AG04450 (cell line): ENCODE results near the gene PCSK1N. TPM values are rescaled to one million over a fixed set of nuclear protein-coding genes. Genes with fewer than 3 reads are reported as not detected.

Experiments used
- CTCF ChIA-PET: fragments of 300-600, 350-600 bp; formaldehyde crosslinking; extraction: SDS; loops from one replicate; lab custom pipeline; 2022; ENCODE audit warnings: antibody characterized with exemption, inconsistent platforms; lab: Charles Lee
- POLR2A ChIA-PET: fragments of 350-600 bp; formaldehyde crosslinking; extraction: SDS; loops from one replicate; lab custom pipeline; 2021; ENCODE audit warnings: antibody characterized with exemption, inconsistent platforms; lab: Yijun Ruan, JAX
- DNase-seq: peaks from one replicate; pipeline ENCODE4 v3.0.0-alpha.2; 2011; ENCODE audit warnings: low read depth, low spot score
- H3K27ac ChIP-seq: one replicate; pipeline ENCODE4 v1.5.1; 2012; ENCODE audit warnings: low read depth, low read length, control low read depth
- H3K27me3 ChIP-seq: one replicate; pipeline ENCODE4 v1.6.0; 2012; ENCODE audit warnings: low read length; ENCODE audit not compliant: control insufficient read depth, insufficient read depth
- H3K4me3 ChIP-seq: 2 replicates; pipeline ENCODE4 v1.5.1; 2011; ENCODE audit warnings: mild to moderate bottlenecking, low read depth, low read length, control low read depth
- H3K9me3 ChIP-seq: 2 replicates; pipeline ENCODE4 v1.5.1; 2012; ENCODE audit warnings: low read length; ENCODE audit not compliant: control insufficient read depth, insufficient read depth
- polyA plus RNA-seq: library from polyadenylated mRNA; depleted of rRNA; stranded (reverse); fragments of >200 nt; gene quantifications from 2 replicates; pipeline ENCODE4 v1.2.3, GENCODE V29; 2011
- TF ChIP-seq, protein P1 (sequence below): IDR thresholded peaks from 2 replicates; pipeline ENCODE4 v1.5.1; 2011; ENCODE audit warnings: low read depth, low read length, control low read depth, inconsistent platforms

PCSK1N gene
- polyA plus RNA-seq, 1 experiment = not detected

DNA sequence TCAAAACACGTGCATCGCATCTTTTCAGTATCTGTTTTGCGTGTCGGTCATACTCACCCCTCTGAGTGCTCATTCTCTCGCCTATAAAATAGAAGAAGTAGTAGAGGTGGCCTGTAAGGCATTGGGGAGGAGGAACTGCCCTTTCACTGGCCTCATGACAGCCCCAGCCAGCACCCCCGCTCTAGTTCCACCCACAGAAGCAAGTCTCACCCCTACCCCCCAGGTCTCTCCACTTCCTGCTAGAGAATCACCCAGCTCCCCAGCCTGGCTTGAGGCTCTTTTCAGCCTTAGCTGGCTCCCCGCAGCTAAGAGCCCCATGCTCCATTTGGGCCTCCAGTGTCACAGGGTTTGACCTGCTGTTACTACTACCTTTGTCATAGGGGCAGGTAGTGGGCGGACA is 21.8 kb downstream of the PCSK1N start:
- ChIA-PET POLR2A (no interaction called here), CTCF (no interaction called here)
- DNase-seq = no peak
- Histone ChIP-seq H3K4me3 (no peak overlapping the region), H3K27ac (no peak overlapping the region), H3K27me3 (no peaks in the 10 kb centered on the region), H3K9me3 (no peaks in the 10 kb centered on the region)
- TF ChIP-seq, protein P1, sequence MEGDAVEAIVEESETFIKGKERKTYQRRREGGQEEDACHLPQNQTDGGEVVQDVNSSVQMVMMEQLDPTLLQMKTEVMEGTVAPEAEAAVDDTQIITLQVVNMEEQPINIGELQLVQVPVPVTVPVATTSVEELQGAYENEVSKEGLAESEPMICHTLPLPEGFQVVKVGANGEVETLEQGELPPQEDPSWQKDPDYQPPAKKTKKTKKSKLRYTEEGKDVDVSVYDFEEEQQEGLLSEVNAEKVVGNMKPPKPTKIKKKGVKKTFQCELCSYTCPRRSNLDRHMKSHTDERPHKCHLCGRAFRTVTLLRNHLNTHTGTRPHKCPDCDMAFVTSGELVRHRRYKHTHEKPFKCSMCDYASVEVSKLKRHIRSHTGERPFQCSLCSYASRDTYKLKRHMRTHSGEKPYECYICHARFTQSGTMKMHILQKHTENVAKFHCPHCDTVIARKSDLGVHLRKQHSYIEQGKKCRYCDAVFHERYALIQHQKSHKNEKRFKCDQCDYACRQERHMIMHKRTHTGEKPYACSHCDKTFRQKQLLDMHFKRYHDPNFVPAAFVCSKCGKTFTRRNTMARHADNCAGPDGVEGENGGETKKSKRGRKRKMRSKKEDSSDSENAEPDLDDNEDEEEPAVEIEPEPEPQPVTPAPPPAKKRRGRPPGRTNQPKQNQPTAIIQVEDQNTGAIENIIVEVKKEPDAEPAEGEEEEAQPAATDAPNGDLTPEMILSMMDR = no peak

DNA sequence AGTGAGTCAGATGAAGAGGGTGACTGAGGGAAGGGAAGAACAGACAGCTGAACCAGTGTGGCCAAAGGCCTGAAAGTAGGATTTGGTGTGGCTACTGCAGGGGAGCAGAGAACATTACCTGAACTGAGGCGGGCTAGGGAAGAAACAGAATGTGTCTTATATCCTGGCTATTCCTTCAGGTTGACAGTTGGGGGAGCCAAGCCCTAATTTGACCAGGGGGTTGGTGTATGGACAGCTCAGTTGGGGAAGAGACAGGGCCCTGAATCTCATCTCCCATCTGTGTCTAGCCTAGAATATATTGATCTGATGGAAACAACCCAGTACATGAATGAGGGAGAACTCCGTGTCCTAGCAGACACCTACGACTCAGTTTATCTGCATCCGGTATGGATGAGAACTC is 29.3 kb downstream of the PCSK1N start:
- TF ChIP-seq, protein P1 = no peak
- no peaks in the 10 kb centered on the region for H3K27me3 ChIP-seq
- ChIA-PET CTCF (no interaction called here), POLR2A (interaction anchor here (0.6 kb wide), 1 partner anchor 435 kb away, joined by 4 read pairs; no protein-coding TSS in a partner anchor)
- H3K4me3 ChIP-seq = no peak overlapping the region
- no peak for DNase-seq
- H3K27ac ChIP-seq = no peak overlapping the region
- no peaks in the 10 kb centered on the region for H3K9me3 ChIP-seq

DNA sequence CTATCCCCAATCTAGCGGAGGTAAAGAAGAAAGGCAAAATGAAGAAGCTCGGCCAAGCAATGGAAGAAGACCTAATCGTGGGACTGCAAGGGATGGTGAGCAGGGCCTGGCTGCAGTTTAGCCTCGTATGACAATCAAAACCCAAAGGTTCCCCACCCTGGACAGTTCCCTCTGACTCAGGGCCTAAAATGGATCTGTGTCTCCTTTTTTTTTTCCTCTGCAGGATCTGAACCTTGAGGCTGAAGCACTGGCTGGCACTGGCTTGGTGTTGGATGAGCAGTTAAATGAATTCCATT is 32.6 kb downstream of the PCSK1N start:
- H3K27me3 ChIP-seq = no peaks in the 10 kb centered on the region
- H3K4me3 ChIP-seq = peak overlapping the region; percentile 73
- TF ChIP-seq, protein P1 = no peak
- H3K9me3 ChIP-seq = no peaks in the 10 kb centered on the region
- ChIA-PET CTCF (no interaction called here), POLR2A (no interaction called here)
- DNase-seq = no peak
- H3K27ac ChIP-seq = peak overlapping the region; percentile 92

DNA sequence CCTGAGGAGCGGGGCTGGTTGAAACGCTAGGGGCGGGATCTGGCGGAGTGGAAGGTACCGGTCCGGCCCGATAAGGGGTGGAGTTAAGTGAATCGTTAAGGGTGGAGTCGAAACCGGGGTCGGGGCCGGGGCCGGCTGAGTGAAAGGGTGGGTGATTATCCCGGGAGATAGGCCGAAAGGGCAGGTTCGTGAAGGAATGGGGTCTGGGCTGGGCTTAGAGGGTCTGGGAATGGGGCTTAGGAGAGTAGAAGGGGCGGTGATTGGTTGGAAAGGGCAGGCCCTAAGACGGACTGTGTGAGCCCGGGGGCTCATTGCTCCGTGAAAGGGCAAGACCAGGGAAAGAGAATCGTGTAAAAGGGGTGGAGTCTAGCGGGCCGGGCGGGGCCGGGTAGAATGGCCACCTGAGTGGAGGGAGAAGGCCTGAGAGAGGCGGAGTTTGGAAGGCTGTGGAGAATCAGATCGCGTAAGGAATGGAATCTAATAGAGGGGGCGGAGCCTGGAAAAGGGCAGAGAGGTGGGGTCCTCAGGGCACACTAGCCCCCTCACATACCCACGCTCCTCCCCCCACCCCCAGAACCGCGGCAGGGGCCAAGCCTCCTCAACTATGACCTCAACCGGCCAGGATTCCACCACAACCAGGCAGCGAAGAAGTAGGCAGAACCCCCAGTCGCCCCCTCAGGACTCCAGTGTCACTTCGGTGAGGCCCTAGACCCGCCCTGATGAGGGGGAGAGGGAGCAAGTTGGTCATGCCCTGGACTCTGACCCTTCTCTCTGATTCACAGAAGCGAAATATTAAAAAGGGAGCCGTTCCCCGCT is 33.1 kb downstream of the PCSK1N start:
- ChIA-PET CTCF (no interaction called here), POLR2A (interaction anchor here (0.6 to 1.1 kb wide), 5 partner anchors 62 to 1077 kb away, joined by 3 to 6 read pairs (median 5); partner anchors contain the start of genes PQBP1, TIMM17B and USP27X)
- peak overlapping the region; percentile 92 for H3K27ac ChIP-seq
- peak overlapping the region; percentile 73 for H3K4me3 ChIP-seq
- H3K27me3 ChIP-seq = no peaks in the 10 kb centered on the region
- H3K9me3 ChIP-seq = no peaks in the 10 kb centered on the region
- TF ChIP-seq, protein P1 = no peak
- DNase-seq = peak; percentile 23

DNA sequence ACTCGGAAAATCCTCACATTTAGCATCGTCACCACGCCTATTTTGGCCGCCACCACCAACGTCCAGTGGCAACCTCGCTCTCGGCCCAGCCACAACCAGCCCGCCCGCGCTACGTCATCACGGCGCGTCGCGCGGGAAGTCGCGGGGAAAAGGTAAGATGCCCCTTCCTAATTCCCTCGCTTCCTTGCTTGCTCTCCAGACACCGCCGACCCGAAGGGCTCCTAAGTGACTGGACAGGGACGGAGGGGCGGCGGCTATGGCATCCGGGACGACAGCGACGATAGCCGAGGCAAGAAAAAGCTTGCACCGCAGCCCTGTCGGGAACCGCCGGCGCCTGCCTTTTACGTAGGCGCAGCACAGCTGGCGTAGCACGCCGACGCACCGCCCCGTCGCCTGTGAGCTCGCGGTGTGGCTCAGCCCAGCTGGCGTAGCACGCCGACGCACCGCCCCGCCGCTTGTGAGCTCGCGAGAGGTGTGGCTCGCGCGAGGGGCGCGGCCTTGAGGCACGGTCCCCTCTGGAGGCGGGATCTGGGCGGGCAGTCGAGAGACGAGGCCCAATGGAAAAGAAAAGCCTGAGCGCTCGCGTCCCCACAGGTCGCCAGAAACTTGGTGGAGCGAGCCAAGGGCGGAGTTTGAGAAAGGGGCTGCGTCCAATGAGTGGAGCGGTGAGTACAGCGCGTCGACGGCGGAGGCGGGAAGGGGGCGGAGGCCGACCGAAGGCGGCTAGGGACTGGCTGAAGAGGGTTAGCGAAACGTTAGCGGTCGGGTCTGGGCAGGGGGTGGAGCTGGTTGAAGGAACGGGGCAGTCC is 33.9 kb downstream of the PCSK1N start, which contains the start of gene HDAC6:
Gene HDAC6 (plus strand): TSS at position 788 of the 809 bp plus-strand sequence. CDS start 626 bp downstream, outside the sequence.
- POLR2A ChIA-PET = interaction anchor here (0.5 to 1.1 kb wide), 6 partner anchors 61 to 1078 kb away, joined by 3 to 6 read pairs (median 4); partner anchors contain the start of genes GRIPAP1, PQBP1, TIMM17B and USP27X

More for the DNA sequence above, 33.9 kb downstream of the PCSK1N start, which contains the start of gene HDAC6:
- peak; percentile 97 for DNase-seq
- H3K4me3 ChIP-seq = peak within 1 kb of the TSS; percentile 73
- H3K9me3 ChIP-seq = no peaks in the 10 kb centered on the region
- H3K27ac ChIP-seq = peak within 1 kb of the TSS; percentile 92
- no peaks in the 10 kb centered on the region for H3K27me3 ChIP-seq
- TF ChIP-seq, protein P1 = no peak
- CTCF ChIA-PET = no interaction called here
